Peyer's patch (tissue), 4 donors: ENCODE results near the gene DST. TPM values are rescaled to one million over a fixed set of nuclear protein-coding genes. Genes with fewer than 3 reads are reported as not detected.

Experiments
- DNase-seq, 3 donors: peaks; one replicate each; pipeline ENCODE4 v3.0.0-alpha.2; 2017 to 2019
- H3K27ac ChIP-seq, 4 donors: fragments of 200-600 bp; sonication (generic); one replicate each; pipeline ENCODE4 v1.5.1; 2016 to 2019
- H3K27me3 ChIP-seq, 2 donors: fragments of 200-600 bp; sonication (generic); one replicate each; pipeline ENCODE4 v1.5.1; 2019
- H3K36me3 ChIP-seq, 3 donors: fragments of 200-600 bp; sonication (generic); one replicate each; pipeline ENCODE4 v1.5.1; 2016 to 2019
- H3K4me1 ChIP-seq, 4 donors: fragments of 200-600 bp; sonication (generic); one replicate each; pipeline ENCODE4 v1.5.1; 2016 to 2019
- H3K4me3 ChIP-seq, 4 donors: fragments of 200-600 bp; sonication (generic); 1 replicate in 3 of 4; 2 replicates in 1 of 4; pipeline ENCODE4 v1.5.1; 2016 to 2019; ENCODE audit warnings: mild to moderate bottlenecking in 1 of 4
- H3K9me3 ChIP-seq, 4 donors: fragments of 200-600 bp; sonication (generic); one replicate each; pipeline ENCODE4 v1.5.1; 2016 to 2019; ENCODE audit warnings: mild to moderate bottlenecking in 1 of 4
- CTCF ChIP-seq, 6 experiments: fragments of 450-650 bp in 4 of 6; fragments of 200-600 bp in 2 of 6; sonication (generic) in 1 of 6; IDR thresholded peaks; one replicate each; pipeline ENCODE4 v1.5.1; 2017 to 2019; ENCODE audit warnings: antibody characterized with exemption in 6 of 6, mild to moderate bottlenecking in 3 of 6, moderate library complexity in 1 of 6
- POLR2A ChIP-seq, 2 donors: fragments of 450-650 bp; IDR thresholded peaks; one replicate each; pipeline ENCODE4 v1.5.1; 2017; ENCODE audit warnings: antibody characterized with exemption in 2 of 2, mild to moderate bottlenecking in 2 of 2, moderate library complexity in 2 of 2
- total RNA-seq, 4 donors: library from RNA; depleted of rRNA; stranded (reverse); fragments of >200 nt; gene quantifications; one replicate each; pipeline ENCODE4 v1.1.0, GENCODE V29; 2016

DST gene
- total RNA-seq, 4 donors from 2014 or later: 243 to 320 (median 285) TPM

GRCh38 chr6:56625356-56625755, 17.3 kb downstream of the DST start:
- DNase-seq: no peak
- H3K36me3 ChIP-seq: peaks cover 0 to 31% (median 0%) of the 10 kb centered on the region in 3 donors
- no peaks in the 10 kb centered on the region for H3K4me1 ChIP-seq
- no peak overlapping the region for H3K4me3 ChIP-seq
- TF ChIP-seq CTCF (IDR thresholded peaks at IDR 0.05): no peak
- no peak for TF ChIP-seq POLR2A (IDR thresholded peaks at IDR 0.05)
- no peak overlapping the region for H3K27ac ChIP-seq
- no peaks in the 10 kb centered on the region for H3K27me3 ChIP-seq
- no peaks in the 10 kb centered on the region for H3K9me3 ChIP-seq

GRCh38 chr6:56624728-56625069, 18.0 kb downstream of the DST start:
- Histone ChIP-seq H3K27ac (no peak overlapping the region), H3K27me3 (no peaks in the 10 kb centered on the region), H3K4me3 (no peak overlapping the region), H3K36me3 (peaks cover 0 to 31% (median 0%) of the 10 kb centered on the region in 3 donors), H3K4me1 (no peaks in the 10 kb centered on the region), H3K9me3 (no peaks in the 10 kb centered on the region)
- no peak for DNase-seq
- no peak for TF ChIP-seq POLR2A (IDR thresholded peaks at IDR 0.05)
- TF ChIP-seq CTCF (IDR thresholded peaks at IDR 0.05): no peak

- Histone ChIP-seq H3K36me3 (peaks cover 0 to 33% (median 0%) of the 10 kb centered on the region in 3 donors), H3K27me3 (no peaks in the 10 kb centered on the region), H3K4me1 (no peaks in the 10 kb centered on the region), H3K4me3 (no peak overlapping the region), H3K27ac (no peak overlapping the region), H3K9me3 (no peaks in the 10 kb centered on the region)
- no peak for TF ChIP-seq POLR2A (IDR thresholded peaks at IDR 0.05)
- no peak for TF ChIP-seq CTCF (IDR thresholded peaks at IDR 0.05)
- no peak for DNase-seq
Observed at GRCh38 chr6:56624046-56624727, 18.5 kb downstream of the DST start.

- DNase-seq: no peak
- Histone ChIP-seq H3K4me3 (no peak overlapping the region), H3K36me3 (peaks cover 0 to 30% (median 0%) of the 10 kb centered on the region in 3 donors), H3K9me3 (no peaks in the 10 kb centered on the region), H3K27me3 (no peaks in the 10 kb centered on the region), H3K4me1 (no peaks in the 10 kb centered on the region), H3K27ac (no peak overlapping the region)
- TF ChIP-seq POLR2A (IDR thresholded peaks at IDR 0.05): no peak
Observed at GRCh38 chr6:56620229-56620868, 22.3 kb downstream of the DST start.

GRCh38 chr6:56618050-56618449, 24.6 kb downstream of the DST start:
- no peaks in the 10 kb centered on the region for H3K4me1 ChIP-seq
- H3K9me3 ChIP-seq: no peaks in the 10 kb centered on the region
- no peaks in the 10 kb centered on the region for H3K27me3 ChIP-seq
- DNase-seq: no peak
- H3K36me3 ChIP-seq: peaks cover 0 to 33% (median 0%) of the 10 kb centered on the region in 3 donors
- H3K4me3 ChIP-seq: no peak overlapping the region
- TF ChIP-seq POLR2A (IDR thresholded peaks at IDR 0.05) (no peak), CTCF (IDR thresholded peaks at IDR 0.05) (no peak)
- no peak overlapping the region for H3K27ac ChIP-seq

- H3K36me3 ChIP-seq: peaks cover 0 to 33% (median 0%) of the 10 kb centered on the region in 3 donors
Observed at GRCh38 chr6:56616967-56617366, 25.7 kb downstream of the DST start.

More at GRCh38 chr6:56616967-56617366, 25.7 kb downstream of the DST start:
- TF ChIP-seq CTCF (IDR thresholded peaks at IDR 0.05): no peak
- TF ChIP-seq POLR2A (IDR thresholded peaks at IDR 0.05): no peak
- Histone ChIP-seq H3K4me1 (no peaks in the 10 kb centered on the region), H3K4me3 (no peak overlapping the region), H3K27ac (no peak overlapping the region), H3K9me3 (no peaks in the 10 kb centered on the region), H3K27me3 (no peaks in the 10 kb centered on the region)
- DNase-seq: no peak
